Activated naive CD8-positive, alpha-beta T cell (primary cell): ENCODE data around the gene ABHD8.

Experiments
- H3K27ac Mint-ChIP-seq: one replicate; pipeline ENCODE4 v1.8.0; 2021; ENCODE audit warnings: mixed read lengths
- H3K27me3 Mint-ChIP-seq: one replicate; pipeline ENCODE4 v1.8.0; 2021; ENCODE audit warnings: mixed read lengths
- H3K36me3 Mint-ChIP-seq: one replicate; pipeline ENCODE4 v1.8.0; 2021; ENCODE audit warnings: mixed read lengths
- H3K4me1 Mint-ChIP-seq: one replicate; pipeline ENCODE4 v1.8.0; 2021; ENCODE audit warnings: low read depth, mixed read lengths
- H3K4me3 Mint-ChIP-seq: one replicate; pipeline ENCODE4 v1.8.0; 2021; ENCODE audit warnings: mild to moderate bottlenecking, mixed read lengths
- H3K9me3 Mint-ChIP-seq: one replicate; pipeline ENCODE4 v1.8.0; 2021; ENCODE audit warnings: low read depth, mixed read lengths

The ABHD8 gene

DNA sequence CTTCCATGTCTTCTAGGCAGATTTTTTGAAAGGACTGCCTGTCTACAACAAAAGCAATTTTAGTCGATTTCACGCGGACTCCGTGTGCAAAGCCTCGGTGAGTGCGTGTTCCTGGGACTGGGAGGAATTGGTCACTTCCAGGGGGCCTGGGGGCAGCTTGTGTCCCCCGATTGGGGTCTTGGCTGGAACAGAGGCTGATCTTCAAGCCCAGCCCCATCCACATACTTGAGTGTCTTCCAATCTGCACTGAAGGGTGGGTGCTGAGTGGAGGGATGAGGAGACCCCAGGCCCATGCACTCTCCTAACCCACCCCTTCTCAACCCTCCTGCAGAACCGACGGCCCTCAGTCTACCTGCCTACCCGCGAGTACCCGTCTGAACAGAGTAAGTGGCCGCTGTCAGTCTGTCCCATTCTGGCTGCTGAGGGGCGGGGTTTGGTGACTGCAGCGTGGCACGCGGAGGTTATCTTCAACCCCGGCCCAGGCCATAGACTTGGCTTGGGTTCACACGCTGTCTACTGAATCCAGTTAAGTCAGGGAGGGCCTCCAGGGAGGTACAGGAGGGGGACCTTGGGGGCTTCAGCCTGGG lies 10.9 kb upstream of the ABHD8 start:
- no peaks in the 10 kb centered on the region for H3K9me3 Mint-ChIP-seq
- H3K27me3 Mint-ChIP-seq, result no peaks in the 10 kb centered on the region
- H3K4me1 Mint-ChIP-seq, result peaks cover 17% of the 10 kb centered on the region
- H3K27ac Mint-ChIP-seq, result no peak overlapping the region
- no peaks in the 10 kb centered on the region for H3K36me3 Mint-ChIP-seq
- no peak overlapping the region for H3K4me3 Mint-ChIP-seq

DNA sequence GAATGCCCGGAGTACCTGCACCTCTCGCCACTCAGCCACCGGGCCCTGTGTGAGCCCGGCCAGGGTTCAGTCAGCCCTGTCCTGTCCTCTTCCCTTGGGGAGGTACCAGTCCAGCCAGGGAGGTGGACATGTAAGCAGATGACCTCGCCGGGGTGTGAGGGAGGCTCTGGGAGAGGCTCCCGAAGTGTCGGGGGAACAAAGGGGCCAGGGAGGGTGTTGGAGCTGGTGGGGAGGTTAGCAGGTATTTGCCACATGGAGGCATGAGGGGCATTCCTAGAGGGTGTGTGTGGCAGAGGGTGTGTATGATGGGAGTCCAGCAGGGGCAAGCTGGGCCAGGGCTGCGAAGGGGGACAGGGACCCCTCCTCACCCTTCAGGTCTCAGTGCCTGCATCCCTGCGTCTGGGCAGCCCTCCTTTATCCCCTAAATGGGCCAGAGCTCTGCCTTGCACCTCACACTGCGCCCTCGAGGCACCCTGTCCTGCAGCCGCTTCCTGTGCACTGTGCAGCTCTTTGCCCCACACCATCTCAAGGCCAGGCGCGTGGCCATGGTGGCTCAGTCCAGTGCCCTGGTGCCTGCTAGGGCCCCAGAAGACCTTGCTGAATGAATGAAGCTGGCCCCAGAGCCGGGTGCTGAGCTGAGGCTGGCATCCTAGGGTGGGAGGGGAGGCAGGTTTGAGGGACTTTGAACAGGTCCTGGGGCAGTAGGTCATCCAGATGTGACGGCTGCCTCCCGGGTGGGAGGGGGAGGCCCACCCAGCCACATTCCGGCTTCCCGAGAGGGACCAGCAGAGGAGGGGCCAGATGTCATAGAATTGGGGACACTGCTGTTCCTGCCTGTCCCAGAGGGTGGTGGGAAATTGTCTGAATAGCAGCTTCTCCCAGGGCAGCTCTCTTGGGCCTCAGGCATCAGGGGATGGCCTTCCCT lies 9.2 kb upstream of the ABHD8 start:
- H3K27ac Mint-ChIP-seq, result no peak overlapping the region
- no peaks in the 10 kb centered on the region for H3K27me3 Mint-ChIP-seq
- H3K4me1 Mint-ChIP-seq, result peaks cover 26% of the 10 kb centered on the region
- H3K36me3 Mint-ChIP-seq, result no peaks in the 10 kb centered on the region
- H3K4me3 Mint-ChIP-seq, result no peak overlapping the region
- H3K9me3 Mint-ChIP-seq, result no peaks in the 10 kb centered on the region

DNA sequence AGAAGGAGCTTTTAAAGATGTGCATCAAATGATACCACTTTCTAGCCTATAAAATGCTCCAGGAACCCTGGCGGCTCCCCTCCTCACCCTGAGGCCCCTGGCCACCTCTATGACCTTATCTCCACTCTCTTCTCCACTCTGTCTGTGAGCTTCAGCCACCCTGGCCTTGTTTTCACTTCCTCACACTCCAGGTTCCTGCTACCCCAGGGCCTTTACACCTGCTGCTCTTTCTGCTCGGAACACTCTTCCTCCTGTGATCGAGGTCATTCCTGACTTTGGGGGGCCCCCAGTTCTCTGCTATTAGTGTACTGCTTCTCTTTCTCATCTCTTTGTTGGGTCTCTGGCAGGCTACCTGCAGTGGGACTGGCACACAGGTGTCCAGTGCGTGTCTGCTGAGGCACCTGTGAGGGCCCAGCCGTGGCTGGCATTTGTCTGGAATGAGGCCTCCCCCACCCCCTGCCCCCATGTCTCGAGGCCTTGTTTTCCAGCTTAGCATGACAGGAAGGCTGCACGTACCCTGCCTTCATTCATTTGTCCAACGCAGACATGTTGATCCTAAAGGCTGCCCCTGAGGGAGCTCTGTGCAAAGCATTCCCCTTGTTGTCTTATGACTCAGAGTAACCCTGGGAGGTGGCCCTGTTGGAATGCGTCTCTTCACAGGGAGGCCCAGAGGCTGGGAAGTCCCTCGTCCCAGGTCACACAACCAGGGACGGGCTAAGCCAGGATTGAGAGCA lies 8.4 kb upstream of the ABHD8 start:
- H3K36me3 Mint-ChIP-seq, result no peaks in the 10 kb centered on the region
- no peaks in the 10 kb centered on the region for H3K9me3 Mint-ChIP-seq
- peaks cover 27% of the 10 kb centered on the region for H3K4me1 Mint-ChIP-seq
- H3K27me3 Mint-ChIP-seq, result no peaks in the 10 kb centered on the region
- peak overlapping the region; percentile 56 for H3K4me3 Mint-ChIP-seq
- no peak overlapping the region for H3K27ac Mint-ChIP-seq

DNA sequence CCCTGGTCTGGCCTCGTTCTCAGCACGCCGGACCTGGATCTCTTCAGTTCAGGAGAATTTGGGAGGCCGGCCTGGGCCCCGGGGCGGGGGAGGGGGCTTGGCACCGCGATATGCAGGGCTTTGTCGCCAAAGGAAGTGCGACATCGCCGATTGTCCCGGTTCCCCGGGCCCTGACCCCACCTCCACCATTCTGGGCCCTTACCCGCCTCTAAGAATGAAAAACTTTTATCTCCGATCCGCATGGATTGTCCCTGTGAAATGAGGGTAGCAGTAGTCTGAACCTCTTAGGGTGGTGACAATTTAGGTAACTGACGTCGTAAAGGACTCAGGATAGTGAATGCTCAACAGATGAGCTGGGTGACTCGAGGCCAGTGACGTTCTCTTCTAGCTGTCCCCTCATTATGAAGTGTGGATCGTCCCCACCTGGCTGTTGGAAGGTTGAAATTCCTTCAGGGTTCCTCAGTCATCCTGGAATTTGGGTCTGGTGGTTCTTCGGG lies 6.8 kb upstream of the ABHD8 start:
- Mint-ChIP-seq H3K27ac (peak overlapping the region; percentile 85), H3K9me3 (no peaks in the 10 kb centered on the region), H3K4me1 (peaks cover 33% of the 10 kb centered on the region), H3K36me3 (no peaks in the 10 kb centered on the region), H3K27me3 (no peaks in the 10 kb centered on the region), H3K4me3 (peak overlapping the region; percentile 91)

DNA sequence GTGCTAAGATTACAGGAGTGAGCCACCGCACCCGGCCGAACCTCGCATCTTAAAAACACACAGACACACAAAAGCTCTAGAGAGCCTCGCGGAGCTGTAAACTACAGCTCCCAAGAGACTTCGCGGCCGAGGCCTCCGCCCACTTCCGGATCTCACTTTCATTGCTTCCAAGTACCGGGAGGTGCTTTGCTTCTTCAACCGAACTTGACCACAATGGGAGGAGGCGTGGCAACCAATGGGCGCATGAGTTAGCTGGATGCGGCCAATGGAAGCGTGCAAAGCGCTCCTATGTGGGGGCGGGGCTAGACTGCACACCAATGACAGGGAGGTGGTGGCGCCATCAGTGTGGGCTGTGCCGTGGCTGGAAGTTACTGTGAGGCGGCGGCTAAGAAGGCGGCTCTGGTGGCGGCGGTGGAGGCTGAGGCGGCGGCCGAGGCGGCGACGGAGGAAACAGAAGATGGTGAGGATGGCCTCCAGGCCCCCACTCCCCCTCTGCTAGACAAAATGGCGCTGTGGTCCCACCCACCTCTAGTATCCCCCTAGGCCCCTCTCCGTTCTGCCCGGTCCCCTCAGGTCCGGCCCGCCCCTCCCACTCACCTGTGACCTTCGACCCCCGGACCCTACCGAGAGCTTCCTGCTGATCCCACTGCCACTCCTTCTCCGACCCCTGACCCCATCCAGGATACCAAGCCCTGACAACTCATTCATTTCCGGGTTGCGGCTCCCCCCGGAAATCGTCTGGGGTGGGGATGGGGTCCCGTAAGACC lies 6.2 kb upstream of the ABHD8 start, which contains the start of gene DDA1:
Gene DDA1, plus strand, starts transcription at position 366 of the 767 bp plus-strand sequence. Its CDS starts 92 bp downstream, at position 458.
- Mint-ChIP-seq H3K27me3 (no peaks in the 10 kb centered on the region), H3K4me3 (peak within 1 kb of the TSS; percentile 91), H3K9me3 (no peaks in the 10 kb centered on the region), H3K4me1 (peaks cover 37% of the 10 kb centered on the region), H3K36me3 (no peaks in the 10 kb centered on the region), H3K27ac (peak within 1 kb of the TSS; percentile 85)

DNA sequence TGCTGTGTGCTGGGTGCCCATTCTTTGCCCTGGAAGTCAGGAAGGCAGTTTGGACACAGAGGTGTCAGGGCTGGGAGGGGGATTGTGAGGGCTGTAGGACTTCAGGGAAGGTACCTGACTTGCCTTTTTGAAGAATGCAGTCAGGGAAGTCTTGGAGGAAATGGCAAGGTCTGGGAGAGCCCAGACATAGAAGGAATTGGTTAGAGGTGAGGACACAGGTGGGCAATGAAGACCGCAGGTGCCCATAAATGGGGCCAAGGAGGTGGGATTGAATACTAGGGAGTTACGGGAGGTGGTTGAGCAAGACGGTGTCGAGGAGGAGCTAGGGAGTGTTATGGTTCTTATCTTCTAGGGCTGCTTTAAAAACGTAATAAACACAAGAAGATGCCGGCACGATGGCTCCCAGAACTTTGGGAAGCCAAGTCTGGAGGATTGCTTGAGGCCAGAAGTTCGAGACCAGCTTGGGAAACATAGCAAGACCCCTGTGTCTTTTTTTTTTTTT lies 4.7 kb upstream of the ABHD8 start:
- peak overlapping the region; percentile 93 for H3K4me3 Mint-ChIP-seq
- H3K27me3 Mint-ChIP-seq, result no peaks in the 10 kb centered on the region
- H3K4me1 Mint-ChIP-seq, result peaks cover 43% of the 10 kb centered on the region
- no peaks in the 10 kb centered on the region for H3K36me3 Mint-ChIP-seq
- peak overlapping the region; percentile 47 for H3K27ac Mint-ChIP-seq
- no peaks in the 10 kb centered on the region for H3K9me3 Mint-ChIP-seq

DNA sequence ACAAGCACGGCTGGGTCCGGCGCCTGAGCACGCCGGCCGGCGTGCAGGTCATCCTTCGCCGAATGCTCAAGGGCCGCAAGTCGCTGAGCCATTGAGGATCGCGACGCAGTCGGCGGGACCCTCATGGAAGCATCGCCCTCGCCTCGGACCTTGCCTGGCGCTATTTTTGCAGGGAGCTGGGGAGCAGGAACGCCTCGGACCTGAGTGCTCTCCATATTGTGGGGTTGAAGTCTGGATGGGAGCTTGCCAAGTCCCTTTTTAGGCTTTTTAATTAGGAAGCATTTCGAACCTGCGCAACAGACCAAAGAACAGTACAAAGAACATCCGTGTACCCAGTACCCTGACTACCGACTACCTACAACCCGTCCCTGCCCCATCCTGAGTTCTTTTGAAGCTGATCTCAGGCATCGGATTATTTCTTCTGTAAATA lies 3.1 kb upstream of the ABHD8 start:
- Mint-ChIP-seq H3K27me3 (no peaks in the 10 kb centered on the region), H3K4me3 (peak overlapping the region; percentile 93), H3K4me1 (peaks cover 45% of the 10 kb centered on the region), H3K36me3 (no peaks in the 10 kb centered on the region), H3K9me3 (no peaks in the 10 kb centered on the region), H3K27ac (peak overlapping the region; percentile 92)

DNA sequence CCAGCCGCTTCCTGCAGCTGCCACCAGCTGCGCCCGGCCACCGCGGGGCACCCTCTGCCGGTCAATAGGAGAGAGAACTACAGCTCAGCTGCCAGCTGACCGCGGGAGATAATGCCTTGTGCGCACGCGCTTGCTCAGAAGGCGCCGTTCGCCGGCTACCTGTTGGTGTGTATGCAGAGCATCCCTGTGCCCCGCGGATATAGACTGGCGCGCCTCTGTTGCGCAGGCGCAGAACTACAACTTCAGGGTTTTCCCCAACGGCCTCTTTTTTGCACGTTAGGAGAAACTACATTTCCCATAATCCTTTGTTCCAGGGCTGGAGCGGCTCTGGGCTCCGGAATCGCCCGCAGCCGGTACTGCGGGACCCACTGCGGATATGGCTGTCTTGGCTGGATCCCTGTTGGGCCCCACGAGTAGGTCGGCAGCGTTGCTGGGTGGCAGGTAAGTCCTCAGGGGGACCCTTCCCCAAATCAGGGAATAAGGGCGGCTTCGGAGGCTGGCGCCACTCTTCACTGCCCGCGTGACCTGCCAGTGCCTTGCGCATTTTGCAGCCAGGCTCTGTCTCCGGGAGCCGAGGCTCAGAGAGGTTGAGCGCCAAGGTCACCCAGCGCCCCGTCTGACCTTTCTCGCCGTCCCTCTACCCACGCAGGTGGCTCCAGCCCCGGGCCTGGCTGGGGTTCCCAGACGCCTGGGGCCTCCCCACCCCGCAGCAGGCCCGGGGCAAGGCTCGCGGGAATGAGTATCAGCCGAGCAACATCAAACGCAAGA lies 2.5 kb upstream of the ABHD8 start, which contains the start of gene MRPL34:
Gene MRPL34, plus strand, starts transcription at position 356 of the 768 bp plus-strand sequence. Its CDS starts 21 bp downstream, at position 377.
- H3K4me3 Mint-ChIP-seq, result peak within 1 kb of the TSS; percentile 93
- H3K27ac Mint-ChIP-seq, result peak within 1 kb of the TSS; percentile 92
- no peaks in the 10 kb centered on the region for H3K36me3 Mint-ChIP-seq
- H3K9me3 Mint-ChIP-seq, result no peaks in the 10 kb centered on the region
- H3K27me3 Mint-ChIP-seq, result no peaks in the 10 kb centered on the region
- peaks cover 43% of the 10 kb centered on the region for H3K4me1 Mint-ChIP-seq

DNA sequence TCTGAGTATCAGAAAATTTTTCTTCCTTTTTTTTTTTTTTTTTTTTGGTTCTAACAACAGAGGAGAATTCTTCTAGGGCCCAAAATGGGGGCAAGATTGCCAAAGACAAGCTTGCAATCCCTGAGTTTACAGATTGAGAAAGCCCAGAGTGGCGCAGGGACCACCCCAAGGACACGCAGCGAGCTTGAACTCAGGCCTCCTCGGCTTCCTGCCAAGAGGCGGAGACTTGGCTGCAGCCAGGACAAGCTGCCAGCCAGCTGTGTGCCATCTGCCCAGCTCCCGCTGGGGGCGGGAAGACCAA lies 1.9 kb upstream of the ABHD8 start:
- Mint-ChIP-seq H3K27me3 (no peaks in the 10 kb centered on the region), H3K27ac (peak overlapping the region; percentile 92), H3K4me1 (peaks cover 37% of the 10 kb centered on the region), H3K36me3 (no peaks in the 10 kb centered on the region), H3K9me3 (no peaks in the 10 kb centered on the region), H3K4me3 (peak overlapping the region; percentile 93)

DNA sequence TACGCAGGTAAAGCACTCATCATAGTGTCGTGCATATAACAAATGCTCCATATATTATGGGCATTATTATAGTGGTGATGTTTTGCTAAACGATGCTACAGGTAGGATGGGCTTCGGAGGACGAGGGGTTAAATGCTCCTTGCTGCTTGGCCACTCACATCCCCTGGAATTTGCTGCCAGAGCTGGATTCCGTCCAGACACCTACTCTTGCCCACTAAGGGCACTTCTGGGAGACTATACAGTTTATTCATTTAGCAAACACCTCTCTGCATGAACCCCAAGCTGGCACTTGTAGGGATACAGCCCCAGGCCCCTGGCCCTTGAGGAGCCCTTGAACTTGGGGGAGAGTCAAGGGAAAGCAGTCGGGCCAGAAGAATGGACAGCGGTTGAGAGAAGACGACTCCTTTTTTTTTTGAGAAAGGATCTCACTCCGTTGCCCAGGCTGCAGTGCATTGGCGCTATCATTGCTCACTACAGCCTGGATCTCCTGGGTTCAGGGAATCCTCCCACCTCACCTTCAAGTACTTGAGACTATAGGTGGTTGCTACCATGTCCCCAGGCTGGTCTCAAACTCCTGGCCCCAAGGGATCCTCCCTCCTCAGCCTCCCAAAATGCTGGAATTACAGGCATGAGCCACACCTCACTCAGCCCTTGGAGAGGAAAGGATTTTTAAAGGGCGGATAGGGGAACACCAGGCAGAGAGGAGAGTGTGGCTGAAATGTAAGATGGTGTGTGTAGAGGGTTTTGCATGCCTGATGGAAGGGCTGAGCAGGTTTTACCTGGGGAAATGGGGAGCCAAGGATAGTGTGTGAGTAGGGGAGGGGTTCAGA lies 1.4 kb upstream of the ABHD8 start:
- peak overlapping the region; percentile 93 for H3K4me3 Mint-ChIP-seq
- H3K4me1 Mint-ChIP-seq, result peaks cover 36% of the 10 kb centered on the region
- no peaks in the 10 kb centered on the region for H3K36me3 Mint-ChIP-seq
- peak overlapping the region; percentile 72 for H3K27ac Mint-ChIP-seq
- no peaks in the 10 kb centered on the region for H3K9me3 Mint-ChIP-seq
- H3K27me3 Mint-ChIP-seq, result no peaks in the 10 kb centered on the region

DNA sequence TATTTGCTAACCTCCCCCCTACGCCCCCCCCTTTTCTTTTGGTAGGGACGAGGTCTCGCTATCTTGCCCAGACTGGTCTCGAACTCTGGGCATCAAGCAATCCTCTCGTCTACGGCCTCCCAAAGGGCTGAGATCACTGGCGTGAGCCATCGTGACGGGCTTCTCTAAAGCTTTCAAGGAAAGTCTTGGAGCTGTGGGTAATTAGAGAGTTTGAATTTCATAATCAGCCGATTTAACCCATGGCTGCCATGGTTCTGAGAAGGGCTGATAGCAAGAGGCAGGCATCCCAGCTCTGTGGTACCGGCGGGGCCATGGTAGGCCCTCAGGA lies 679 bp upstream of the ABHD8 start:
- H3K4me3 Mint-ChIP-seq, result peak overlapping the region; percentile 68
- H3K27me3 Mint-ChIP-seq, result no peaks in the 10 kb centered on the region
- H3K27ac Mint-ChIP-seq, result no peak overlapping the region
- no peaks in the 10 kb centered on the region for H3K36me3 Mint-ChIP-seq
- H3K9me3 Mint-ChIP-seq, result no peaks in the 10 kb centered on the region
- peaks cover 31% of the 10 kb centered on the region for H3K4me1 Mint-ChIP-seq

DNA sequence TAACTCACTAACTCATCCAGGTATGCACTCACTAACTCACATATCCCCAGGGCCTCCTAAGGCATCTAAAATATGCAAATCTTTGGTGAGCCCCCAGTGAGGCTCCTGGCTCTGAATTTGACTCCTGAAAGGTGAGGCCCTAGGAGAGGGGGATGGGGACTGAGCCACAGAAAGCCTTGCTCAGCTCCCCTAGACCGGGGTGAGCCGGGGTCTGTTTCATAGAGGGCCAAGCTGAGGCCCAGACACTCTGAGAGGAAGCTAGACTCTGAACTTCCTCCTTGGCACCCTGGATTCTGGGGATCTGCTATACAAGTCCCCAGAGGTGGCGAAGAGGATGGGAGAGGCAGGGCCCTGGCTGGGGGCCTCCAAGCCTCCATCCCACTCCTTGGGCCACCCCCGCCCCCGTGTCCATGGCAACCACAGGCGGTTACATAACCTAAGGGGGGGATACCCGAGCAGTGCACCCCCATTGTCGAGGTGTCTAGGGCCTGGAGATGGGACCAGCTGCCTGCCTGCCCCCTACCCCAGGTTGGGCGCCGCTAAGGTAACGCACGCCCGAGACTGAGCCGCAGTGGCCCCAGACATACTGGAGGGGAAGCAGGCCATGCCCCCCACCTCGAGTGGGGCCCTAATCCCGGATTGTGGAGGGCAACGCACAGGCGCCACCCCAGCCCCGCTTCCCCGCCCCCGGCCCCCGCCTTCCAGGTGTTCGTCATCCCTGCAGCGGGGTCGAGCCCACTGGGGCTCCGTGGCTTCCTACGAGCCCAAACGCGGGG lies 646 bp downstream of the ABHD8 start:
- Mint-ChIP-seq H3K27me3 (no peaks in the 10 kb centered on the region), H3K27ac (no peak overlapping the region), H3K36me3 (no peaks in the 10 kb centered on the region), H3K9me3 (no peaks in the 10 kb centered on the region), H3K4me3 (peak overlapping the region; percentile 68), H3K4me1 (peaks cover 25% of the 10 kb centered on the region)
